RKO (cell line): ENCODE measurements around the gene IHH.

Source experiments
- DNase-seq: peaks from one replicate; pipeline ENCODE4 v3.0.0-alpha.2; 2016; ENCODE audit warnings: low spot score

IHH gene

GRCh38 chr2:219073413-219074129 lies 12.8 kb upstream of the IHH start:
- DNase-seq = peak; percentile 66

GRCh38 chr2:219072741-219073250 lies 12.1 kb upstream of the IHH start:
- no peak for DNase-seq

GRCh38 chr2:219071131-219071816 lies 10.6 kb upstream of the IHH start:
- DNase-seq = no peak

- no peak for DNase-seq
Observed at GRCh38 chr2:219065484-219065883, 4.8 kb upstream of the IHH start.

GRCh38 chr2:219062081-219062480 lies 1.4 kb upstream of the IHH start:
- no peak for DNase-seq

- no peak for DNase-seq
Observed at GRCh38 chr2:219059725-219060682, 717 bp downstream of the IHH start.

GRCh38 chr2:219059375-219059724 lies 1.4 kb downstream of the IHH start:
- no peak for DNase-seq

GRCh38 chr2:219058541-219059374 lies 2.0 kb downstream of the IHH start:
- DNase-seq = no peak

GRCh38 chr2:219057709-219058540 lies 2.8 kb downstream of the IHH start:
- DNase-seq = no peak

- no peak for DNase-seq
Observed at GRCh38 chr2:219056896-219057708, 3.6 kb downstream of the IHH start.

- DNase-seq = no peak
Observed at GRCh38 chr2:219056176-219056895, 4.4 kb downstream of the IHH start.

- DNase-seq = no peak
Observed at GRCh38 chr2:219054956-219055903, 5.5 kb downstream of the IHH start.

GRCh38 chr2:219049282-219049681 lies 11.4 kb downstream of the IHH start:
- DNase-seq = no peak

- peak; percentile 40 for DNase-seq
Observed at GRCh38 chr2:219045937-219046550, 14.7 kb downstream of the IHH start.

- no peak for DNase-seq
Observed at GRCh38 chr2:219042750-219043149, 18.0 kb downstream of the IHH start.

- no peak for DNase-seq
Observed at GRCh38 chr2:219042157-219042556, 18.6 kb downstream of the IHH start.

GRCh38 chr2:219041252-219041651 lies 19.5 kb downstream of the IHH start, which contains the start of gene CFAP65:
Gene CFAP65 (minus strand): TSS chr2:219041516. CDS start chr2:219039048, 2,468 bp downstream.
- DNase-seq = no peak
